DOHH2 (cell line): Measurements from ENCODE around the gene C6orf136.

Experiments
- H3F3A ChIP-seq: fragments of 200-600 bp; sonication (generic), shearing (Covaris generic); 2 replicates; pipeline ENCODE4 v1.6.0; 2016; ENCODE audit warnings: antibody characterized with exemption, mild to moderate bottlenecking; ENCODE audit not compliant: control insufficient read depth, insufficient read depth
- H3K27ac ChIP-seq: fragments of 200-600 bp; sonication (generic); 2 replicates; pipeline ENCODE4 v1.5.1; 2014; ENCODE audit warnings: low read depth, mild to moderate bottlenecking, low read length, moderate library complexity
- H3K27me3 ChIP-seq: fragments of 200-600 bp; sonication (generic); 2 replicates; pipeline ENCODE4 v1.6.1; 2014; ENCODE audit warnings: mild to moderate bottlenecking, low read length, mixed read lengths; ENCODE audit not compliant: control insufficient read depth
- H3K36me3 ChIP-seq: fragments of 200-600 bp; sonication (generic); 2 replicates; pipeline ENCODE4 v1.6.1; 2014; ENCODE audit warnings: mild to moderate bottlenecking, low read length, moderate library complexity, mixed read lengths; ENCODE audit not compliant: control insufficient read depth
- H3K4me1 ChIP-seq: fragments of 200-600 bp; sonication (generic); 2 replicates; pipeline ENCODE4 v1.6.1; 2014; ENCODE audit warnings: mild to moderate bottlenecking, low read length, mixed read lengths; ENCODE audit not compliant: control insufficient read depth
- H3K4me2 ChIP-seq: fragments of 200-600 bp; sonication (generic); 2 replicates; pipeline ENCODE4 v1.6.0; 2014; ENCODE audit warnings: mild to moderate bottlenecking, low read length, moderate library complexity
- H3K4me3 ChIP-seq: fragments of 200-600 bp; sonication (generic); 2 replicates; pipeline ENCODE4 v1.5.1; 2014; ENCODE audit warnings: mild to moderate bottlenecking, low read length, mixed read lengths
- H3K79me2 ChIP-seq: fragments of 200-600 bp; sonication (generic); 2 replicates; pipeline ENCODE4 v1.6.1; 2014; ENCODE audit warnings: mild to moderate bottlenecking, low read length, mixed read lengths; ENCODE audit not compliant: control insufficient read depth
- H3K9me2 ChIP-seq: fragments of 200-600 bp; sonication (generic); replicated peaks from 2 replicates; pipeline ENCODE4 v1.6.1; 2014; ENCODE audit warnings: mild to moderate bottlenecking, low read length, mixed read lengths; ENCODE audit not compliant: control insufficient read depth
- H3K9me3 ChIP-seq: fragments of 200-600 bp; sonication (generic); 2 replicates; pipeline ENCODE4 v1.6.1; 2014; ENCODE audit warnings: antibody characterized with exemption, low read length, mixed read lengths; ENCODE audit not compliant: control insufficient read depth, insufficient read depth
- H4K20me1 ChIP-seq: fragments of 200-600 bp; sonication (generic); 2 replicates; pipeline ENCODE4 v1.6.0; 2014; ENCODE audit warnings: low read depth, mild to moderate bottlenecking, antibody characterized with exemption, low read length, moderate library complexity; ENCODE audit not compliant: control insufficient read depth, insufficient read depth
- CTCF ChIP-seq: fragments of 200-600 bp; sonication (generic); IDR thresholded peaks from one replicate; pipeline ENCODE4 v1.5.1; 2014; ENCODE audit warnings: antibody characterized with exemption, mild to moderate bottlenecking, low read depth, low read length; ENCODE audit not compliant: poor library complexity, severe bottlenecking
- EZH2phosphoT487 ChIP-seq: fragments of 200-600 bp; sonication (generic); IDR thresholded peaks from 2 replicates; pipeline ENCODE4 v1.6.1; 2017; ENCODE audit warnings: borderline replicate concordance, mild to moderate bottlenecking, antibody characterized with exemption, low read length, moderate library complexity, mixed read lengths

C6orf136 gene

GRCh38 chr6:30670760-30671527 is 24.0 kb downstream of the C6orf136 start:
- 0 out of 2 replicates have a peak overlapping the region, but pooled peaks have one; percentile 90 for H3K4me3 ChIP-seq
- peak overlapping the region; percentile 68; the same call in 1 of the 2 replicates for H3K4me2 ChIP-seq
- H4K20me1 ChIP-seq = no peaks in the 10 kb centered on the region
- H3K9me2 ChIP-seq = no peaks in the 10 kb centered on the region
- peaks cover 14% of the 10 kb centered on the region for H3F3A ChIP-seq
- no peak overlapping the region for H3K27ac ChIP-seq
- no peaks in the 10 kb centered on the region for H3K27me3 ChIP-seq
- H3K9me3 ChIP-seq = no peaks in the 10 kb centered on the region
- TF ChIP-seq EZH2phosphoT487 = no peak
- TF ChIP-seq CTCF = peak; percentile 28
- peaks cover 38% of the 10 kb centered on the region for H3K36me3 ChIP-seq
- peaks cover 25% of the 10 kb centered on the region for H3K4me1 ChIP-seq
- peaks cover 26% of the 10 kb centered on the region for H3K79me2 ChIP-seq

GRCh38 chr6:30672445-30673253 is 25.7 kb downstream of the C6orf136 start, which contains the start of gene DHX16:
DHX16 (minus strand) TSS chr6:30673006; CDS start chr6:30672841, 165 bp downstream.
- H3K9me3 ChIP-seq = no peaks in the 10 kb centered on the region
- no peak within 1 kb of the TSS; the same call in 1 of the 2 replicates for H3K27ac ChIP-seq
- no peaks in the 10 kb centered on the region for H4K20me1 ChIP-seq
- H3F3A ChIP-seq = peaks cover 26% of the 10 kb centered on the region
- no peaks in the 10 kb centered on the region for H3K27me3 ChIP-seq
- H3K4me1 ChIP-seq = peaks cover 25% of the 10 kb centered on the region
- H3K36me3 ChIP-seq = peaks cover 47% of the 10 kb centered on the region
- H3K9me2 ChIP-seq = no peaks in the 10 kb centered on the region
- H3K4me3 ChIP-seq = peak within 1 kb of the TSS; percentile 90
- H3K79me2 ChIP-seq = peaks cover 26% of the 10 kb centered on the region
- peak within 1 kb of the TSS; percentile 68 for H3K4me2 ChIP-seq
- peak; percentile 94 for TF ChIP-seq CTCF
- no peak for TF ChIP-seq EZH2phosphoT487

GRCh38 chr6:30676660-30677285 is 29.8 kb downstream of the C6orf136 start:
- TF ChIP-seq CTCF (no peak), EZH2phosphoT487 (no peak)
- peaks cover 49% of the 10 kb centered on the region for H3K4me1 ChIP-seq
- H4K20me1 ChIP-seq = peaks cover 11% of the 10 kb centered on the region
- peaks cover 48% of the 10 kb centered on the region for H3K79me2 ChIP-seq
- H3F3A ChIP-seq = peaks cover 49% of the 10 kb centered on the region
- peaks cover 64% of the 10 kb centered on the region for H3K36me3 ChIP-seq
- H3K9me3 ChIP-seq = no peaks in the 10 kb centered on the region
- no peak overlapping the region for H3K4me2 ChIP-seq
- H3K27me3 ChIP-seq = no peaks in the 10 kb centered on the region
- no peaks in the 10 kb centered on the region for H3K9me2 ChIP-seq
- no peak overlapping the region for H3K27ac ChIP-seq
- no peak overlapping the region for H3K4me3 ChIP-seq
